GM18498 (cell line): ENCODE data around the gene EDEM3.
A peak's percentile ranks its signal among the peaks of the same experiment; 100 is the strongest.
"Not testable (repeated sequence)": the region's sequence is repeated elsewhere in the genome, so short reads cannot be mapped to it uniquely, and the experiment has no call there.

Experiments
- ATAC-seq: cut with Tn5 transposase; IDR thresholded peaks from one replicate; pipeline ENCODE4 v1.9.1; 2021; ENCODE audit warnings: mild to moderate bottlenecking, moderate library complexity; ENCODE audit not compliant: unreplicated experiment

EDEM3 gene, protein sequence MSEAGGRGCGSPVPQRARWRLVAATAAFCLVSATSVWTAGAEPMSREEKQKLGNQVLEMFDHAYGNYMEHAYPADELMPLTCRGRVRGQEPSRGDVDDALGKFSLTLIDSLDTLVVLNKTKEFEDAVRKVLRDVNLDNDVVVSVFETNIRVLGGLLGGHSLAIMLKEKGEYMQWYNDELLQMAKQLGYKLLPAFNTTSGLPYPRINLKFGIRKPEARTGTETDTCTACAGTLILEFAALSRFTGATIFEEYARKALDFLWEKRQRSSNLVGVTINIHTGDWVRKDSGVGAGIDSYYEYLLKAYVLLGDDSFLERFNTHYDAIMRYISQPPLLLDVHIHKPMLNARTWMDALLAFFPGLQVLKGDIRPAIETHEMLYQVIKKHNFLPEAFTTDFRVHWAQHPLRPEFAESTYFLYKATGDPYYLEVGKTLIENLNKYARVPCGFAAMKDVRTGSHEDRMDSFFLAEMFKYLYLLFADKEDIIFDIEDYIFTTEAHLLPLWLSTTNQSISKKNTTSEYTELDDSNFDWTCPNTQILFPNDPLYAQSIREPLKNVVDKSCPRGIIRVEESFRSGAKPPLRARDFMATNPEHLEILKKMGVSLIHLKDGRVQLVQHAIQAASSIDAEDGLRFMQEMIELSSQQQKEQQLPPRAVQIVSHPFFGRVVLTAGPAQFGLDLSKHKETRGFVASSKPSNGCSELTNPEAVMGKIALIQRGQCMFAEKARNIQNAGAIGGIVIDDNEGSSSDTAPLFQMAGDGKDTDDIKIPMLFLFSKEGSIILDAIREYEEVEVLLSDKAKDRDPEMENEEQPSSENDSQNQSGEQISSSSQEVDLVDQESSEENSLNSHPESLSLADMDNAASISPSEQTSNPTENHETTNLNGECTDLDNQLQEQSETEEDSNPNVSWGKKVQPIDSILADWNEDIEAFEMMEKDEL

GRCh38 chr1:184754476-184755225, at the start of gene EDEM3:
TSS of gene EDEM3 (minus strand) at chr1:184754858. CDS start at chr1:184754646, 212 bp downstream.
- peak; percentile 91 for ATAC-seq

DNA sequence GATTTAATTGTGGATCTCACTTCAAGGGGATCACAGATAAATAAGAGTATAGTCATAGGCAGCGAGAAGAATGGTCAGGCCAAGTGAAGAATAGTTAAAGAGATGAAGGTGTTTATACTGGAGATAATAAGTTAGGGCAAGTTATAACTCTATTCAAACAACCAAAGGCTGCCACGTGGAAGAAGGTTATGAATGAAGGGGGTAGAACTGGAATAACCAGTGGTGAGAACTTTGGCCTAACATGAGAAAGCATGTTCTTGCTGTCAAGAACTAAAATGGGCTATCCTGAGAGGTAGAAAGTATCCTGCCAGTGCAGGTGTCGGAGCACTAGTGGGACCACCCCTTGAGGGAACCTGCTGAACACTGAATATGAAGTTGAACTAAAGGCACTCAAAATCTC, 49.6 kb upstream of the EDEM3 start:
- no peak for ATAC-seq

- ATAC-seq, result no peak
These were observed 48.5 kb upstream of the EDEM3 start for GRCh38 chr1:184803180-184803492.

DNA sequence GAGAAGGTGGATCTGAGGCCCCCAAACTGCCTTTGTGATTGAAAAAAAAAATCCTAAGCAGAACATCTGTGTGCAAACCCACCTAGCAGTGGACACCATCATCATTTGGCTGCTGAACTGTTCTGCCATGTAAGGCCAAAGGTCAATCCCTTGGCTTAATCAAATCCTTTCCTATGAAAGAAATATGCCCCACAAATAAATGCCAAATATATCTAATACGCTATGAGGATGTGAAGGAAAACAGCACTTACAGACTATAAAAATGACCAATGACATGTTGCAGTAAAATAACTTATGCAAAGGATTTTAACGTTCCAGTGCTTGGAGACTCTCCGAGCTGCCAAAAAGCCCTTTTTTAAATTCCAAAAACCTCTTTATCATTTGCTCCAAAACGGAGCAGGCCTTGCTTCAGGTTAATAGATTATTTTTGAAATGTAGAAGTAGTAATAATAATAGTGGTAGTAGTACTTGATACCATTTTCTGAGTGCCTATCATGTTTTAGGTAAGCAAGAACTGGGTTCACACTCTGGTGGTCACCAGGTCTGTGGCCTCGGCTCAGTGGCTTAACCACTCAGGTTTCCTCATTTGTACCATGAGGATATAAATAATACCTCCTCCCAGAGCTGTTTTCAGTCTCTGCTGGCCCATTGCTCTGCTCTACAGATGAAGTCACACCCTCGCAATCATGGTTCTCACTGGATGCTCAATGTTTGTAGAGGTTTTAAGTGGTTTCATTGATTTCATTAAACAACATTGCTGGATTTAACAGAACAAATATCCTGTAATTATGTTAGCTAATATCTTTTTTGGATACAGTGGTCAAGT, 47.9 kb upstream of the EDEM3 start:
- ATAC-seq, result no peak

DNA sequence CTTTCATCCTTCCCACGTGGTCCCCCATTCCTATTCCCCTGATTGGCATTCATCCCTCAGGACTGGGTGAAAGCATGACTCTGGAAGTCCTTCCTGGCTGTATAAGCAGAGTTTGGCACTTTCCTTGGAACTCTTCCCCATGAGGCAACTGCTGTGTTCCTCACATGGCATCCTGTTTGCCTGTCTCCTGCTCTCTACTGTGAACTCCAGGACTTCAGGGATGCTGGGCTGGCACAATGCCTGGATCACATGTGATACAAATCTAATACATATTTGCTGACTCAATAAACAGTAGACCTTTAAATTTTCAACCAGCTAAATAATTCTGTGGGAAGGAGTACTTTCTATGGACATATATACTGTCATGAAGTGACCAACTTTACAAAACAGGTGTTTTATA, 46.8 kb upstream of the EDEM3 start:
- no peak for ATAC-seq

GRCh38 chr1:184800876-184801275, 46.2 kb upstream of the EDEM3 start:
- no peak for ATAC-seq

GRCh38 chr1:184793967-184794366, 39.3 kb upstream of the EDEM3 start:
- ATAC-seq, result no peak

DNA sequence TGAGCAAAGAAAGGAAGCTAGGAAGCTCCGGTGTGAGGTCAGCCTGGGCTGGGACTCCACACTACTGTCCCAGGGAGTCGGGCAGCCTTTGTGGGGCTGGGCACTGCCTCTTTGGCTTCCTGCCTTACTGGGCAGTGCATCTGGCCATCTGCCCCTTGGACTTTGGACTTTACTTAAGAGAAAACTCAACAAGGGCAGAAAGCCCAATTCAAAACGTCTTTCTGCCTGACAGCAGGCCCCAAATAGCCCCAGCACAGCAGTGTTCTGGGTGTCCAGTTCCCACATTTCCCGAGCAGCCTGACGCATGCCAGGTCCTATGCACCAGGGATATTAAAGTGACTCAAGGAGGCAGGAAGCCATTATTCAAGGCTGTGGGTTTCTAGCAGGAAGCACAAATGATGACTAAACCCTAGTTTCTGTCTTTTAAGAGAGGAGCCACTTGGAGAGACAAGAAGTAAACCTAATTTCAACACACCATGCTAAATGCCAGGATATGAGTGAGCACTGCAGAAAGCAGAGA, 37.9 kb upstream of the EDEM3 start:
- ATAC-seq, result no peak

DNA sequence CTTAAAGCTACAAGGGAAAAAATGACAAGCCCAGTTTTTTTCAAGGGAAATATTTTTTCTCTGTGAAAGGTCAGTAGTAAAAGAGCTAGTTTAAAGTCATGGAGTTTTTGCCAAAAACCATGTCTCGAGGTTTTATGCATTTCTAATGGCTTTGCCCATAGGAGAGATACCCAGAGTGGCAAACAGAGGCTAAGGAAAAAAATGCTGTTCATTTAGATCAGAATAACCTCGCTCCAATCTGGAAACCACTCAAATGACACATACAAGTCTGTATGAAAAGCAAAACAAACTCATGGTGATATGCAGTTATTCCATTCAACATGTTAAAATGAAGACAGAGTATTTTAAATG, 36.9 kb upstream of the EDEM3 start:
- no peak for ATAC-seq

- no peak for ATAC-seq
These were observed 36.2 kb upstream of the EDEM3 start for GRCh38 chr1:184790642-184791549.

DNA sequence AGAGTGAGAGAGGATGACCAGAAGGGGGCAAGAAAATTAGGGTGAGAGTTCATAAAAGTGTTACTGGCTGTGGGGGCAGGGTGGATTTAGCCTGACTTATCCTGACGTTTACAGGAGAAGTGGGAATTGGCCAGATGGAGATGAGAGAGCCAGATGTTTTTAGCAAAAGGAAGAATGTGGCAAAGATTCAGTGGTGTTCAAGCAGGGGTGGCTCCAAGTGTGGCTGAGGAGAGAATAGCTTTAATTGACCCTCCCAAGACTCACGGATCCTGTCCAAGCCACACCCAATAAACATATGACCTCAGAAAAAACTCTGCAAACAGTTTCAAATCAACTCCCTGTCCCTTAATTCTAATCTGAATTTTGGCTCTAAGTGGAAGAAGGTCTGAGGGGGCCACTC, 35.2 kb upstream of the EDEM3 start:
- no peak for ATAC-seq

- ATAC-seq, result no peak
These were observed 34.3 kb upstream of the EDEM3 start for GRCh38 chr1:184788970-184789369.

GRCh38 chr1:184785529-184785928, 30.9 kb upstream of the EDEM3 start:
- no peak for ATAC-seq

- not testable (repeated sequence) for ATAC-seq
These were observed 29.1 kb upstream of the EDEM3 start for GRCh38 chr1:184783723-184784122.

- ATAC-seq, result no peak
These were observed 27.3 kb upstream of the EDEM3 start for GRCh38 chr1:184781941-184782340.

DNA sequence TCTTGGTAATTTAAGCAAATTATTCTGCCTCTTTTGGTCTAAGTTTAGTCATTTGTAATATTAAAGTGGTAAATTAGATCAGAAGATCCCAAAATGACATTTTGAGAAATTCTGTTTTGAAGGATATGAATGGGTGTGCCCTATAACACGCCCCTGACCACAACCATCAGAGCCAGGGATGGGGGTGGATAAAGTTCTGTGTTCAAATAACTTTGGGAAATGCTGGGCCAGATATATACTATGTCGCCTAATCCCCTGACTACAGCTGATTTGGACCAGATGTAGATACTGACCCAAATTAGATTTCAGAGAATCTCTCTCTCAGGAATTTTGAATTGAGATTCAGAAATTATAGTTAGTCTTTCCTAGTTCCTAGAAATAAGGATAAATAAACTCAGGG, 21.2 kb upstream of the EDEM3 start:
- no peak for ATAC-seq

DNA sequence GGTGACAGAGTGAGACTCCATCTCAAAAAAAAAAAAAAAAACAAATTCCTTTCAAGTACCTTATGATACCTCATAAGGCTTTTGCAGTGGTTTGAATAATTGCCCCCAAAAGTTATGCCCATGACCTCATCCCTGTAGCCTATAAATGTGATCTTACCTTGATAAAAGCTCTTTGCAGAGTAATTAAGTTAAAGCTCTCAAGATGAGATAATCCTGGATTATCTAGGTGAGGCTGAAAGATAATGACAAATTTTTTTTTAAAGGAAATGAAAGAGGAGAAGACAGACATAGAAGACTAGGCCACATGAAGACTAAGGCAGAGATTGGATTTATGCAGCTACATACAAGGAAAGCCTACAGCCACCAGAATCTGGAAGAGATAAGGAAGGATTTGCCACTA, 20.7 kb upstream of the EDEM3 start:
- no peak for ATAC-seq

- no peak for ATAC-seq
These were observed 19.2 kb upstream of the EDEM3 start for GRCh38 chr1:184773762-184774320.

DNA sequence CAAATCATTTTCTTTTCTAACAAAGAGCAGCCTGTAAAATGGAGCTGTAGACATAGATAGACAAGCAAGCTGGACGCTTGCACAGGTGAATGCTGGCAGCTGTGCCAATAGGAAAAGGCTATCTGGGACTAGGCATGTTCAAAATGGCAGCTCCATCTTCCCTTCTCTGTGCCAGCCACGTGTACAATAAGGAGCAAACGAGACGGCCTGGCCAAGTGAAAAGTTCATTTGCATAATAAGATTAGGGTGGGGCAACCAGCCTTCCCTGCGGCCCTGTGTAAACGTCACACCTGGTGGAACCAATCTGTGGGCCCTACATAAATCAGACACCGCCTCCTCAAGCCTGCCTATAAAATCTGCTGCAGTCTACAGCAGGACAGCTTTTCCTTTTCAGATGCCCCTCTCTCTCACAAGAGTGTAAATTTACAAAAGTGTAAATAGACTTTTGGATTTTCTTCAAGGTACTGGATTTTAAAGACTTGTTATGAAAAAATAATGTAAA, 16.6 kb upstream of the EDEM3 start:
- no peak for ATAC-seq
